GM18951 (cell line): ENCODE data around the gene ZFYVE26.
A peak's percentile ranks its signal among the peaks of the same experiment; 100 is the strongest.
"Not testable (repeated sequence)": the region's sequence is repeated elsewhere in the genome, so short reads cannot be mapped to it uniquely, and the experiment has no call there.

Experiments
- POLR2A ChIP-seq: IDR thresholded peaks from 4 replicates; pipeline ENCODE4 v1.6.1; 2011; ENCODE audit warnings: mild to moderate bottlenecking; ENCODE audit not compliant: insufficient read length, insufficient read depth; ENCODE audit errors: extremely low read depth
- in situ Hi-C: fragments of 300-500 bp; cut with MboI; formaldehyde crosslinking; loops from one replicate; pipeline ENCODE4 v1.12.0; 2022; ENCODE audit warnings: low sequenced_read_pairs, mixed read lengths, inconsistent platforms; ENCODE audit not compliant: unreplicated experiment

Gene ZFYVE26

GRCh38 chr14:67835596-67835995 is 19.2 kb upstream of the ZFYVE26 start:
- in situ Hi-C loops = loop anchor here (10.0 kb wide), 1 partner anchor 89 kb away; no protein-coding TSS in a partner anchor
- TF ChIP-seq POLR2A = no peak

- in situ Hi-C loops = loop anchor here (10.0 kb wide), 1 partner anchor 91 kb away; no protein-coding TSS in a partner anchor
- TF ChIP-seq POLR2A = no peak
Observed at GRCh38 chr14:67833403-67833802, 17.0 kb upstream of the ZFYVE26 start.

- TF ChIP-seq POLR2A = no peak
- in situ Hi-C loops = loop anchor here (10.0 kb wide), 1 partner anchor 94 kb away; no protein-coding TSS in a partner anchor
Observed at GRCh38 chr14:67831113-67831512, 14.7 kb upstream of the ZFYVE26 start.

- no peak for TF ChIP-seq POLR2A
- in situ Hi-C loops = no loop called here
Observed at GRCh38 chr14:67821121-67821520, 4.7 kb upstream of the ZFYVE26 start.

GRCh38 chr14:67820428-67820971 is 4.1 kb upstream of the ZFYVE26 start:
- in situ Hi-C loops = no loop called here
- no peak for TF ChIP-seq POLR2A

- in situ Hi-C loops = no loop called here
- TF ChIP-seq POLR2A = peak; percentile 56
Observed at GRCh38 chr14:67819563-67820421, 3.4 kb upstream of the ZFYVE26 start, which contains the start of gene RAD51B. RAD51B (plus strand) TSS chr14:67819779.

GRCh38 chr14:67818476-67818875 is 2.1 kb upstream of the ZFYVE26 start:
- in situ Hi-C loops = not testable (repeated sequence)

- in situ Hi-C loops = no loop called here
- no peak for TF ChIP-seq POLR2A
Observed at GRCh38 chr14:67817750-67818438, 1.5 kb upstream of the ZFYVE26 start.

- in situ Hi-C loops = no loop called here
- no peak for TF ChIP-seq POLR2A
Observed at GRCh38 chr14:67815573-67816225, 691 bp downstream of the ZFYVE26 start.

- in situ Hi-C loops = no loop called here
- TF ChIP-seq POLR2A = no peak
Observed at GRCh38 chr14:67814821-67815220, 1.6 kb downstream of the ZFYVE26 start.

GRCh38 chr14:67806246-67806645 is 10.1 kb downstream of the ZFYVE26 start:
- in situ Hi-C loops = no loop called here
- TF ChIP-seq POLR2A = no peak

- in situ Hi-C loops = no loop called here
- TF ChIP-seq POLR2A = no peak
Observed at GRCh38 chr14:67800743-67801142, 15.6 kb downstream of the ZFYVE26 start.

GRCh38 chr14:67798731-67799130 is 17.7 kb downstream of the ZFYVE26 start:
- in situ Hi-C loops = no loop called here
- no peak for TF ChIP-seq POLR2A
